NB4 (cell line): Measurements from ENCODE around the gene EVI5.

Experiments
- CTCF ChIP-seq: IDR thresholded peaks from one replicate; pipeline ENCODE4 v1.5.1; 2012; ENCODE audit warnings: low read depth, low read length
- MAX ChIP-seq: IDR thresholded peaks from 2 replicates; pipeline ENCODE4 v1.6.1; 2011; ENCODE audit warnings: low read depth, low read length
- POLR2A ChIP-seq: IDR thresholded peaks from 2 replicates; pipeline ENCODE4 v1.6.1; 2011; ENCODE audit warnings: mild to moderate bottlenecking; ENCODE audit not compliant: insufficient read length; ENCODE audit errors: extremely low read depth

GRCh38 chr1:92759361-92759760 lies 25.5 kb downstream of the EVI5 start:
- TF ChIP-seq POLR2A (no peak), CTCF (no peak), MAX (no peak)
